ENCODE data around the gene HTR3E.

HTR3E gene

DNA sequence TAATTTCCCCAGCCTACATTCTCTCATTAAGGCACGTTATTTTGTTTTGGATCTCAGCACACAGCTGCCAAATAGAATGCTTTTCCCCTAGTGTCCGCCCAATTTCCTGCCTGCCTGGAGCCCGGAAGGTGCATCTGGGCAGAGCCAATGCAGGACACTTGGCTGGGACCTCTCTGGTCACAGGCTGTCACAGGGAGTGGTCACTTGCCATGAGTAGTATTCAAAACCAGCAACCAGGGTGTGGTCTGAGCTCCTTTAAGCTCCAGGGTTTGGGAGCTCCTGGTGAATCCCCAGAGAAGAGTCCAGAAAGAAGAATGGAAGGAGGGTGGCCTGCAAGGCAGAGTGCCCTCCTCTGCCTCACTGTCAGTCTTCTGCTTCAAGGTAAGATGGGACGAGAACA is 44.1 kb upstream of the HTR3E start, which contains the start of gene HTR3C:
Gene HTR3C, plus strand, starts transcription at position 281 of the 400 bp plus-strand sequence. Its CDS starts 34 bp downstream, at position 315.
- Histone ChIP-seq H3K36me3 (ENCODE audit: control insufficient read depth in 2 of 2, insufficient read depth in 1 of 2, low read length in 2 of 2) (no peaks in the 10 kb centered on the region), H3K9me3 (ENCODE audit: control insufficient read depth, insufficient read depth, low read depth, low read length) (no peaks in the 10 kb centered on the region), H3K27ac (ENCODE audit: extremely low read depth, low read depth, low read length) (no peak within 1 kb of the TSS), H3K4me1 (ENCODE audit: control insufficient read depth, insufficient read depth, low read length) (no peaks in the 10 kb centered on the region), H3K4me3 (ENCODE audit: low read depth, low read length) (no peak within 1 kb of the TSS)
- POLR2A ChIA-PET = no interaction called here
- TF ChIP-seq ZNF202 (tag by site-specific recombination; IDR thresholded peaks at IDR 0.05; ENCODE audit: borderline replicate concordance) = no peak
- no peak for TF ChIP-seq ZNF138 (tag by site-specific recombination; IDR thresholded peaks at IDR 0.05; ENCODE audit: borderline replicate concordance)
- TF ChIP-seq KLF9 (tag by site-specific recombination; IDR thresholded peaks at IDR 0.05; ENCODE audit: low read depth) = no peak
- TF ChIP-seq ZNF19 (tag by site-specific recombination; IDR thresholded peaks at IDR 0.05; ENCODE audit: low read depth) = no peak
- TF ChIP-seq ZNF132 (tag by site-specific recombination; IDR thresholded peaks at IDR 0.05; ENCODE audit: borderline replicate concordance) = no peak
- TF ChIP-seq IKZF3 (tag by site-specific recombination; IDR thresholded peaks at IDR 0.05) = no peak
- TF ChIP-seq, protein P1, sequence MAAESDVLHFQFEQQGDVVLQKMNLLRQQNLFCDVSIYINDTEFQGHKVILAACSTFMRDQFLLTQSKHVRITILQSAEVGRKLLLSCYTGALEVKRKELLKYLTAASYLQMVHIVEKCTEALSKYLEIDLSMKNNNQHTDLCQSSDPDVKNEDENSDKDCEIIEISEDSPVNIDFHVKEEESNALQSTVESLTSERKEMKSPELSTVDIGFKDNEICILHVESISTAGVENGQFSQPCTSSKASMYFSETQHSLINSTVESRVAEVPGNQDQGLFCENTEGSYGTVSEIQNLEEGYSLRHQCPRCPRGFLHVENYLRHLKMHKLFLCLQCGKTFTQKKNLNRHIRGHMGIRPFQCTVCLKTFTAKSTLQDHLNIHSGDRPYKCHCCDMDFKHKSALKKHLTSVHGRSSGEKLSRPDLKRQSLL (tag by site-specific recombination; IDR thresholded peaks at IDR 0.05) = no peak
- TF ChIP-seq MYNN (tag by site-specific recombination; IDR thresholded peaks at IDR 0.05; ENCODE audit: borderline replicate concordance) = no peak
- TF ChIP-seq ZNF623 (tag by site-specific recombination; IDR thresholded peaks at IDR 0.05) = no peak
- no peak for TF ChIP-seq ZNF621 (tag by site-specific recombination; IDR thresholded peaks at IDR 0.05)
- TF ChIP-seq ZNF16 (tag by site-specific recombination; IDR thresholded peaks at IDR 0.05; ENCODE audit: low read depth) = no peak
- CTCF ChIA-PET = no interaction called here

- POLR2A ChIA-PET = no interaction called here
- TF ChIP-seq ZFHX2 (tag by site-specific recombination; conservative IDR thresholded peaks at IDR 0.05) = 0 out of 2 replicates have a peak, but pooled peaks have one; percentile 13
- no peak for TF ChIP-seq ZNF19 (tag by site-specific recombination; IDR thresholded peaks at IDR 0.05; ENCODE audit: low read depth)
- CTCF ChIA-PET = interaction anchor here (0.9 kb wide), 1 partner anchor 192 kb away, joined by 3 read pairs; no protein-coding TSS in a partner anchor
- no peaks in the 10 kb centered on the region for H3K4me1 ChIP-seq (ENCODE audit: control insufficient read depth, insufficient read depth, low read length)
- H3K9me3 ChIP-seq (ENCODE audit: control insufficient read depth, insufficient read depth, low read depth, low read length) = no peaks in the 10 kb centered on the region
- H3K36me3 ChIP-seq (ENCODE audit: control insufficient read depth in 2 of 2, insufficient read depth in 1 of 2, low read length in 2 of 2) = no peaks in the 10 kb centered on the region
- no peak overlapping the region for H3K4me3 ChIP-seq (ENCODE audit: low read depth, low read length)
- H3K27ac ChIP-seq (ENCODE audit: extremely low read depth, low read depth, low read length) = no peak overlapping the region
Observed at GRCh38 chr3:184058029-184058428, 38.8 kb upstream of the HTR3E start.

DNA sequence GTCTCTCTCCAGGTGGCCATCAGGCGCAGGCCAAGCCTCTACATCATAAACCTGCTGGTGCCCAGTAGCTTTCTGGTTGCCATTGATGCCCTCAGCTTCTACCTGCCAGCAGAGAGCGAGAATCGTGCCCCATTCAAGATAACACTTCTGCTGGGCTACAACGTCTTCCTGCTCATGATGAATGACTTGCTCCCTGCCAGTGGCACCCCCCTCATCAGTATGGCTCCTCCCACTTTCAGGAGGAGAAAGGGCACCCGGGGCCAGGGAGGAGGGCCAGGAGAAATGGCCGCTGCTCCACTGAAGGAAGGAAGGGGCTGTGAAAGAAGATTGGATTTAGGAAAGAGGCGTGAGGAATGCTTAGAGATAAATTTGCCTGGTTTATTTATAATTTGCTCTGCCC is 37.4 kb upstream of the HTR3E start:
- CTCF ChIA-PET = no interaction called here
- no peak for TF ChIP-seq ZNF221 (tag by site-specific recombination; IDR thresholded peaks at IDR 0.05; ENCODE audit: borderline replicate concordance)
- TF ChIP-seq ZBTB8A (tag by site-specific recombination; IDR thresholded peaks at IDR 0.05) = peak; percentile 32; the same call in 1 of the 2 replicates
- POLR2A ChIA-PET = no interaction called here

GRCh38 chr3:184062637-184063036 is 34.2 kb upstream of the HTR3E start:
- Histone ChIP-seq H3K4me1 (ENCODE audit: control insufficient read depth, insufficient read depth, low read length) (no peaks in the 10 kb centered on the region), H3K27ac (ENCODE audit: extremely low read depth, low read depth, low read length) (no peak overlapping the region), H3K36me3 (ENCODE audit: control insufficient read depth in 2 of 2, insufficient read depth in 1 of 2, low read length in 2 of 2) (no peaks in the 10 kb centered on the region), H3K4me3 (ENCODE audit: low read depth, low read length) (no peak overlapping the region), H3K9me3 (ENCODE audit: control insufficient read depth, insufficient read depth, low read depth, low read length) (no peaks in the 10 kb centered on the region)
- TF ChIP-seq HOXA7 (CRISPR knock-in tag; IDR thresholded peaks at IDR 0.05; ENCODE audit: borderline replicate concordance) (no peak), ZNF560 (tag by site-specific recombination; IDR thresholded peaks at IDR 0.05; ENCODE audit: borderline replicate concordance) (no peak), RBAK (tag by site-specific recombination; IDR thresholded peaks at IDR 0.05) (no peak), ZNF146 (tag by site-specific recombination; IDR thresholded peaks at IDR 0.05) (peak; percentile 68), ZNF416 (tag by site-specific recombination; IDR thresholded peaks at IDR 0.05) (no peak)
- TF ChIP-seq, protein P2, sequence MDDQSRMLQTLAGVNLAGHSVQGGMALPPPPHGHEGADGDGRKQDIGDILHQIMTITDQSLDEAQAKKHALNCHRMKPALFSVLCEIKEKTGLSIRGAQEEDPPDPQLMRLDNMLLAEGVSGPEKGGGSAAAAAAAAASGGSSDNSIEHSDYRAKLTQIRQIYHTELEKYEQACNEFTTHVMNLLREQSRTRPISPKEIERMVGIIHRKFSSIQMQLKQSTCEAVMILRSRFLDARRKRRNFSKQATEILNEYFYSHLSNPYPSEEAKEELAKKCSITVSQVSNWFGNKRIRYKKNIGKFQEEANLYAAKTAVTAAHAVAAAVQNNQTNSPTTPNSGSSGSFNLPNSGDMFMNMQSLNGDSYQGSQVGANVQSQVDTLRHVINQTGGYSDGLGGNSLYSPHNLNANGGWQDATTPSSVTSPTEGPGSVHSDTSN (CRISPR knock-in tag; IDR thresholded peaks at IDR 0.05) = no peak
- ChIA-PET POLR2A (no interaction called here), CTCF (interaction anchor here (0.6 kb wide), 1 partner anchor 452 kb away, joined by 3 read pairs; no protein-coding TSS in a partner anchor)

More for the DNA sequence above, 37.4 kb upstream of the HTR3E start:
- no peaks in the 10 kb centered on the region for H3K4me1 ChIP-seq (ENCODE audit: control insufficient read depth, insufficient read depth, low read length)
- no peak overlapping the region for H3K27ac ChIP-seq (ENCODE audit: extremely low read depth, low read depth, low read length)
- no peaks in the 10 kb centered on the region for H3K36me3 ChIP-seq (ENCODE audit: control insufficient read depth in 2 of 2, insufficient read depth in 1 of 2, low read length in 2 of 2)
- H3K4me3 ChIP-seq (ENCODE audit: low read depth, low read length) = no peak overlapping the region
- no peaks in the 10 kb centered on the region for H3K9me3 ChIP-seq (ENCODE audit: control insufficient read depth, insufficient read depth, low read depth, low read length)

Measured in HEK293 (cell line).